H1 (cell line): ENCODE measurements around the gene ZCWPW2. TPM values are rescaled to one million over a fixed set of nuclear protein-coding genes. Genes with fewer than 3 reads are reported as not detected.

Experiments
- CTCF ChIA-PET: fragments of 300-600 bp; sonication (Branson Sonifier 250); formaldehyde crosslinking; loops from one replicate; lab custom pipeline; 2021; ENCODE audit not compliant: partially characterized antibody; lab: Charles Lee
- POLR2A ChIA-PET: fragments of 300-600 bp; sonication (Branson Sonifier 250); formaldehyde crosslinking; loops from one replicate; lab custom pipeline; 2021; ENCODE audit warnings: inconsistent platforms; ENCODE audit not compliant: partially characterized antibody; lab: Charles Lee
- DNase-seq, 2 experiments: peaks; one replicate each; pipeline versions ENCODE4 v3.0.0 to v3.0.0-alpha.2; 2010 to 2022; ENCODE audit warnings: low spot score in 2 of 2, low read depth in 1 of 2, mixed read lengths in 1 of 2
- FAIRE-seq: peaks from 2 replicates; lab custom pipeline; 2011; peaks lifted over from hg19 to GRCh38; lab: Jason Lieb, UNC
- H2AFZ ChIP-seq: 2 replicates; pipeline ENCODE4 v1.8.1; 2012; ENCODE audit warnings: low read length, inconsistent platforms
- H2AK5ac ChIP-seq: 2 replicates; pipeline ENCODE4 v1.6.1; 2013; ENCODE audit warnings: low read depth, low read length
- H2BK120ac ChIP-seq: replicated peaks from 2 replicates; pipeline ENCODE3; 2013; ENCODE audit warnings: low read depth, low read length, inconsistent platforms
- H2BK12ac ChIP-seq: 2 replicates; pipeline ENCODE4 v1.6.1; 2013; ENCODE audit warnings: low read depth, low read length
- H2BK15ac ChIP-seq: 2 replicates; pipeline ENCODE4 v1.6.1; 2013; ENCODE audit warnings: low read length
- H2BK20ac ChIP-seq: 2 replicates; pipeline ENCODE4 v1.6.1; 2013; ENCODE audit warnings: low read length
- H2BK5ac ChIP-seq: 2 replicates; pipeline ENCODE4 v1.6.1; 2013; ENCODE audit warnings: low read depth, low read length
- H3K14ac ChIP-seq: 2 replicates; pipeline ENCODE4 v1.6.1; 2013; ENCODE audit warnings: inconsistent platforms; ENCODE audit not compliant: insufficient read length
- H3K18ac ChIP-seq: 2 replicates; pipeline ENCODE4 v1.6.1; 2013; ENCODE audit warnings: low read length; ENCODE audit errors: extremely low read depth
- H3K23ac ChIP-seq: 2 replicates; pipeline ENCODE4 v1.6.1; 2013; ENCODE audit warnings: inconsistent platforms; ENCODE audit not compliant: insufficient read length
- H3K23me2 ChIP-seq: 2 replicates; pipeline ENCODE4 v1.6.1; 2013; ENCODE audit warnings: low read depth, low read length
- H3K27ac ChIP-seq: 2 replicates; pipeline ENCODE4 v1.6.1; 2011; ENCODE audit warnings: low read depth, low read length, inconsistent platforms
- H3K27me3 ChIP-seq, 4 experiments: replicated peaks in 1 of 4; 1 replicate in 1 of 4; 2 replicates in 3 of 4; pipeline versions ENCODE4 v1.6.1 to v1.8.1; 2011 to 2013; ENCODE audit warnings: low read length in 3 of 4, mild to moderate bottlenecking in 3 of 4, inconsistent platforms in 2 of 4, mixed read lengths in 2 of 4, moderate library complexity in 1 of 4; ENCODE audit not compliant: control insufficient read depth in 3 of 4, insufficient read depth in 3 of 4; ENCODE audit errors: extremely low read depth in 1 of 4
- H3K36me3 ChIP-seq, 4 experiments: 2 replicates each; pipeline versions ENCODE4 v1.6.1 to v1.8.1; 2011 to 2013; ENCODE audit warnings: mild to moderate bottlenecking in 4 of 4, low read length in 3 of 4, moderate library complexity in 2 of 4, control low read depth in 1 of 4, inconsistent platforms in 1 of 4; ENCODE audit not compliant: insufficient read depth in 4 of 4, control insufficient read depth in 2 of 4
- H3K4ac ChIP-seq: replicated peaks from 2 replicates; pipeline ENCODE3; 2013; ENCODE audit warnings: low read length, low read depth, mixed read lengths, inconsistent platforms; ENCODE audit not compliant: insufficient read length
- H3K4me1 ChIP-seq, 4 experiments: replicated peaks in 1 of 4; 1 replicate in 1 of 4; 2 replicates in 3 of 4; pipeline versions ENCODE4 v1.6.1 to v1.8.1; 2011 to 2013; ENCODE audit warnings: low read length in 3 of 4, inconsistent platforms in 2 of 4, mixed read lengths in 1 of 4; ENCODE audit not compliant: insufficient read depth in 4 of 4, control insufficient read depth in 3 of 4
- H3K4me2 ChIP-seq, 2 experiments: 2 replicates each; pipeline versions ENCODE4 v1.6.1 to v1.8.1; 2011 to 2013; ENCODE audit warnings: low read depth in 2 of 2, low read length in 2 of 2, control low read depth in 1 of 2, inconsistent platforms in 1 of 2, mild to moderate bottlenecking in 1 of 2; ENCODE audit not compliant: insufficient read depth in 1 of 2
- H3K4me3 ChIP-seq, 4 experiments: fragments of 200-600, 300-600 bp in 1 of 4; sonication (generic), shearing (Covaris generic), sonication (Bioruptor Twin) in 1 of 4; 2 replicates each; pipeline versions ENCODE4 v1.5.1 to v1.8.1; 2011 to 2016; ENCODE audit warnings: low read length in 4 of 4, low read depth in 3 of 4, control low read depth in 2 of 4, inconsistent platforms in 2 of 4, mild to moderate bottlenecking in 2 of 4, mixed read lengths in 1 of 4, moderate library complexity in 1 of 4; ENCODE audit not compliant: insufficient read depth in 2 of 4; ENCODE audit errors: extremely low read depth in 1 of 4
- H3K56ac ChIP-seq: replicated peaks from 2 replicates; pipeline ENCODE3; 2013; ENCODE audit warnings: low read depth, mild to moderate bottlenecking, mixed read lengths, low read length, inconsistent platforms; ENCODE audit not compliant: insufficient read length
- H3K79me1 ChIP-seq: 2 replicates; pipeline ENCODE4 v1.6.1; 2013; ENCODE audit warnings: low read depth, low read length, control low read depth
- H3K79me2 ChIP-seq, 2 experiments: 2 replicates each; pipeline versions ENCODE4 v1.6.1 to v1.8.1; 2012 to 2013; ENCODE audit warnings: low read length in 2 of 2, mild to moderate bottlenecking in 2 of 2, inconsistent platforms in 1 of 2; ENCODE audit not compliant: insufficient read depth in 2 of 2, control insufficient read depth in 1 of 2
- H3K9ac ChIP-seq, 4 experiments: replicated peaks in 1 of 4; 1 replicate in 1 of 4; 2 replicates in 3 of 4; pipeline versions ENCODE4 v1.6.1 to v1.8.1; 2011 to 2013; ENCODE audit warnings: low read depth in 3 of 4, low read length in 3 of 4, control low read depth in 2 of 4, mild to moderate bottlenecking in 2 of 4, moderate library complexity in 2 of 4, inconsistent platforms in 1 of 4; ENCODE audit errors: extremely low read depth in 1 of 4
- H3K9me3 ChIP-seq, 2 experiments: 2 replicates each; pipeline versions ENCODE4 v1.6.1 to v1.8.1; 2012 to 2013; ENCODE audit warnings: mild to moderate bottlenecking in 2 of 2, moderate library complexity in 2 of 2, control low read depth in 1 of 2, inconsistent platforms in 1 of 2, low read depth in 1 of 2, low read length in 1 of 2, mixed read lengths in 1 of 2; ENCODE audit not compliant: insufficient read depth in 2 of 2
- H4K20me1 ChIP-seq, 2 experiments: replicated peaks in 1 of 2; 2 replicates each; pipeline versions ENCODE3 to v1.8.1; 2011 to 2013; ENCODE audit warnings: inconsistent platforms in 2 of 2, low read length in 2 of 2, mild to moderate bottlenecking in 1 of 2; ENCODE audit not compliant: insufficient read depth in 2 of 2, control insufficient read depth in 1 of 2
- H4K5ac ChIP-seq: 2 replicates; pipeline ENCODE4 v1.6.1; 2013; ENCODE audit warnings: low read length, low read depth, mixed read lengths, inconsistent platforms; ENCODE audit not compliant: insufficient read length
- H4K8ac ChIP-seq: 2 replicates; pipeline ENCODE4 v1.8.0; 2013; ENCODE audit warnings: mild to moderate bottlenecking, moderate library complexity, low read length, inconsistent platforms; ENCODE audit not compliant: insufficient read depth; ENCODE audit errors: extremely low read depth
- H4K91ac ChIP-seq: replicated peaks from 2 replicates; pipeline ENCODE3; 2013; ENCODE audit warnings: low read length, mixed read lengths, inconsistent platforms; ENCODE audit not compliant: insufficient read length
- ASH2L ChIP-seq: fragments of 200-600, 300-600 bp; sonication (generic); IDR thresholded peaks from one replicate; pipeline ENCODE4 v1.7.1; 2017; ENCODE audit warnings: low read length
- CEBPB ChIP-seq: IDR thresholded peaks from 2 replicates; pipeline ENCODE4 v1.6.1; 2012; ENCODE audit warnings: low read depth, low read length
- MAX ChIP-seq: IDR thresholded peaks from 2 replicates; pipeline ENCODE4 v1.6.1; 2012; ENCODE audit warnings: inconsistent platforms
- POLR2A ChIP-seq, 2 experiments: IDR thresholded peaks; 1 replicate in 1 of 2; 2 replicates in 1 of 2; pipeline ENCODE4 v1.6.1; 2011; ENCODE audit warnings: low read depth in 2 of 2, low read length in 2 of 2, mild to moderate bottlenecking in 2 of 2; ENCODE audit errors: control extremely low read depth in 1 of 2
- SAP30 ChIP-seq: fragments of 300-600 bp; sonication (generic); IDR thresholded peaks from 2 replicates; pipeline ENCODE4 v1.7.1; 2012; ENCODE audit warnings: low read length, moderate library complexity, mild to moderate bottlenecking, inconsistent platforms; ENCODE audit not compliant: insufficient read depth, insufficient replicate concordance
- SIN3A ChIP-seq, 2 experiments: IDR thresholded peaks in 1 of 2; conservative IDR thresholded peaks in 1 of 2; 2 replicates each; pipeline ENCODE4 v1.6.1; 2011 to 2012; ENCODE audit warnings: low read length in 2 of 2, improper control_type of control experiment in 1 of 2, low read depth in 1 of 2, mild to moderate bottlenecking in 1 of 2
- SP1 ChIP-seq: IDR thresholded peaks from 2 replicates; pipeline ENCODE4 v1.6.1; 2011; ENCODE audit warnings: low read depth, low read length
- SP4 ChIP-seq: IDR thresholded peaks from 2 replicates; pipeline ENCODE4 v1.6.1; 2012; ENCODE audit warnings: low read length, inconsistent platforms
- SUZ12 ChIP-seq: fragments of 200-600 bp; sonication (generic); IDR thresholded peaks from 2 replicates; pipeline ENCODE4 v1.6.1; 2012; ENCODE audit warnings: mild to moderate bottlenecking, inconsistent platforms, low read length, moderate library complexity, mixed read lengths
- WGBS, 2 experiments: shearing (Covaris generic) in 1 of 2; methylation state at CpG; one replicate each; pipeline versions ENCODE4 v1.1.6 to v1.1.7; 2013 to 2015; ENCODE audit warnings: low lambda C conversion rate in 2 of 2, mixed read lengths in 2 of 2, inconsistent platforms in 1 of 2, low coverage in 1 of 2, missing lambda C conversion rate in 1 of 2; ENCODE audit not compliant: insufficient replicate concordance in 2 of 2, insufficient coverage in 1 of 2, insufficient read length in 1 of 2; ENCODE audit errors: extremely low coverage in 1 of 2, missing lambda C conversion rate in 1 of 2; 5-methylcytosine and 5-hydroxymethylcytosine counted together
- polyA plus RNA-seq, 7 experiments: library from polyadenylated mRNA; depleted of rRNA in 3 of 7; stranded (reverse) in 5 of 7; unstranded in 2 of 7; fragments of >200 nt in 5 of 7; fragments of 200-250 nt in 2 of 7; gene quantifications; 1 replicate in 5 of 7; 2 replicates in 1 of 7; 4 replicates in 1 of 7; pipeline versions ENCODE4 v1.2.1 to v1.2.3, GENCODE V29; 2011 to 2013; ENCODE audit warnings: missing spikeins in 2 of 7, mixed read lengths in 2 of 7
- total RNA-seq: library from RNA; stranded (reverse); fragmentation: NEBNext Ultra II Directional; extraction: Animal tissue kit (Norgen Biotek cat#: 25700); gene quantifications from 2 replicates; pipeline ENCODE4 v1.2.1, GENCODE V29; 2021

ZCWPW2 gene
- total and polyA plus RNA-seq, 2 of the 8 experiments (the other 6 are each of a cell fraction or from before 2014, with no cell fraction given): 0.11 to 0.39 TPM

- H3K79me2 ChIP-seq: peaks cover 0 to 40% of the 10 kb centered on the region in 2 experiments; a peak in 2 of 4 replicates
These were observed 274 bp upstream of the ZCWPW2 start for GRCh38 chr3:28348265-28348628.

More at GRCh38 chr3:28348265-28348628, 274 bp upstream of the ZCWPW2 start:
- H2AK5ac ChIP-seq: no peak overlapping the region
- POLR2A ChIA-PET: interaction anchor here (0.9 to 1.9 kb wide), 6 partner anchors 9 to 620 kb away, joined by 3 to 10 read pairs (median 4); partner anchors contain the start of gene CMC1
- no peak overlapping the region for H2BK15ac ChIP-seq
- DNase-seq: no peak
- no peak overlapping the region; the same call in 1 of the 2 replicates for H3K18ac ChIP-seq
- H3K36me3 ChIP-seq: no peaks in the 10 kb centered on the region
- H2AFZ ChIP-seq: peak overlapping the region; percentile 98
- H3K4ac ChIP-seq: no peak overlapping the region
- no peaks in the 10 kb centered on the region for H3K79me1 ChIP-seq
- peak overlapping the region in 3 of 4 experiments; percentile 90 to 93 (median 93); a peak in 6 of 7 replicates for H3K9ac ChIP-seq
- no peak overlapping the region for H3K23ac ChIP-seq
- WGBS, 2 experiments: 2% methylated on average over 6 of the region's 16 CpGs; no CpG with 5 or more reads in 1 of the 2 experiments
- H4K8ac ChIP-seq: no peak overlapping the region; the same call in 1 of the 2 replicates
- 0 out of 2 replicates have a peak, but pooled peaks have one; percentile 3 for TF ChIP-seq SUZ12
- TF ChIP-seq CEBPB: no peak
- 0 out of 2 replicates have a peak, but pooled peaks have one; percentile 51 for TF ChIP-seq SP4
- TF ChIP-seq MAX: no peak
- no peak for TF ChIP-seq POLR2A (IDR thresholded peaks at IDR 0.05; ENCODE audit: control extremely low read depth in 1 of 2, low read depth in 2 of 2, low read length in 2 of 2)
- 0 out of 4 replicates have a peak, but pooled peaks have one; percentile 23 to 34 for TF ChIP-seq SIN3A (conservative IDR thresholded peaks at IDR 0.05 in 1 of 2, IDR thresholded peaks at IDR 0.05 in 1 of 2; ENCODE audit: low read depth in 1 of 2, low read length in 2 of 2)
- peak; percentile 39 for TF ChIP-seq SAP30
- no peak for TF ChIP-seq ASH2L
- TF ChIP-seq SP1: 0 out of 2 replicates have a peak, but pooled peaks have one; percentile 12
- H4K91ac ChIP-seq: no peak overlapping the region
- H4K20me1 ChIP-seq: peaks cover 0 to 2% of the 10 kb centered on the region in 2 experiments
- no peaks in the 10 kb centered on the region; a peak in 1 of 4 replicates for H3K9me3 ChIP-seq
- no peaks in the 10 kb centered on the region for H3K27me3 ChIP-seq
- H2BK120ac ChIP-seq: no peak overlapping the region
- no peak overlapping the region for H2BK12ac ChIP-seq
- no peak overlapping the region for H2BK20ac ChIP-seq
- H3K27ac ChIP-seq: peak overlapping the region; percentile 97
- peak overlapping the region; percentile 68 to 87 for H3K4me2 ChIP-seq
- H3K4me3 ChIP-seq: peak overlapping the region; percentile 81 to 96 (median 84)
- H3K23me2 ChIP-seq: peaks cover 5% of the 10 kb centered on the region; the same call in 1 of the 2 replicates
- peak overlapping the region; percentile 47 for H3K56ac ChIP-seq
- no peaks in the 10 kb centered on the region; a peak in 2 of 7 replicates for H3K4me1 ChIP-seq
- H2BK5ac ChIP-seq: peak overlapping the region; percentile 96; the same call in 1 of the 2 replicates
- H4K5ac ChIP-seq: peak overlapping the region; percentile 60
- FAIRE-seq: no peak
- CTCF ChIA-PET: interaction anchor here (0.9 to 1.9 kb wide), 4 partner anchors 13 to 1036 kb away, joined by 3 to 8 read pairs (median 3); no protein-coding TSS in a partner anchor
- H3K14ac ChIP-seq: no peak overlapping the region
